Ovary (tissue), 9 donors: ENCODE data around the gene POGLUT2. TPM values are rescaled to one million over a fixed set of nuclear protein-coding genes. Genes with fewer than 3 reads are reported as not detected.

Experiments used
- DNase-seq, 5 donors: peaks; one replicate each; pipeline ENCODE4 v3.0.0-alpha.2; 2019 to 2020
- H3K27ac ChIP-seq, 2 donors: fragments of 200-600 bp; one replicate each; pipeline versions ENCODE4 v1.5.1 to v1.8.0; 2019 to 2022
- H3K27me3 ChIP-seq: fragments of 200-600 bp; one replicate; pipeline ENCODE4 v1.8.0; 2022
- H3K36me3 ChIP-seq: fragments of 200-600 bp; sonication (generic); one replicate; pipeline ENCODE4 v1.5.1; 2019
- H3K4me1 ChIP-seq: one replicate; pipeline ENCODE4 v1.8.1; 2013; ENCODE audit warnings: mild to moderate bottlenecking, moderate library complexity; ENCODE audit not compliant: insufficient read depth
- H3K4me3 ChIP-seq: fragments of 200-600 bp; sonication (generic); one replicate; pipeline ENCODE4 v1.5.1; 2017
- H3K9me3 ChIP-seq, 2 donors: fragments of 200-600 bp in 1 of 2; sonication (generic) in 1 of 2; one replicate each; pipeline versions ENCODE4 v1.5.1 to v1.8.1; 2013 to 2019; ENCODE audit warnings: mild to moderate bottlenecking in 1 of 2, moderate library complexity in 1 of 2
- EP300 ChIP-seq: sonication (generic); formaldehyde crosslinking; IDR thresholded peaks from one replicate; pipeline ENCODE4 v1.6.1; 2017; ENCODE audit warnings: antibody characterized with exemption
- POLR2A ChIP-seq: fragments of 450-650 bp; IDR thresholded peaks from one replicate; pipeline ENCODE4 v1.6.1; 2017; ENCODE audit warnings: antibody characterized with exemption, mild to moderate bottlenecking, moderate library complexity
- whole genome bisulfite sequencing, 3 donors: extraction: QIAGEN DNeasy Blood & Tissue Kit in 1 of 3; methylation state at CpG; one replicate each; pipeline versions ENCODE4 v1.1.5 to v1.1.7; 2013 to 2017; 5-methylcytosine and 5-hydroxymethylcytosine counted together
- intact Hi-C, 4 donors: fragments of 100-400 bp; cut with DNase I; formaldehyde crosslinking; loops; one replicate each; pipeline versions ENCODE4 v1.11.0 to v1.15.1; 2022 to 2023
- polyA plus RNA-seq, 2 donors: library from polyadenylated mRNA; stranded (reverse); fragments of 200-250 nt in 1 of 2; fragments of 350-450 nt in 1 of 2; fragmentation: Illumina TruSeq in 1 of 2; extraction: RNeasy Lipid Tissue Mini Kit (QIAGEN cat#74804) in 1 of 2; gene quantifications; one replicate each; pipeline ENCODE4 v1.2.3, GENCODE V29; 2013 to 2014
- total RNA-seq, 7 donors: library from RNA; depleted of rRNA in 2 of 7; stranded (reverse); fragments of >200 nt in 2 of 7; fragmentation: NEBNext Ultra II Directional in 3 of 7; extraction: Animal tissue kit (Norgen Biotek cat#: 25700) in 3 of 7; gene quantifications; one replicate each; pipeline versions ENCODE4 v1.1.0 to v1.2.4, GENCODE V29; 2016 to 2023
- TF ChIP-seq, protein P1 (sequence below), 3 donors: fragments of 450-650 bp in 2 of 3; fragments of 200-600 bp in 1 of 3; IDR thresholded peaks; one replicate each; pipeline versions ENCODE4 v1.5.1 to v1.8.0; 2016 to 2022; ENCODE audit warnings: antibody characterized with exemption in 3 of 3, mild to moderate bottlenecking in 1 of 3
- donor health status: DM: no; HTN: no; CAD: no; lungs with moderate emphysema.
- donor health status: DM: no; HTN: no; CAD: no.
- donor health status: Bipolar disorder and iron deficiency.
- donor health status: DM: yes; HTN: yes; CAD: no.
- donor health status: DM: no; HTN: no; CAD: no.
- donor health status: DM: yes; HTN: yes; CAD: no.

Gene POGLUT2
- total and polyA plus RNA-seq, 9 donors = 4.5 to 13.0 (median 7.2) TPM

DNA sequence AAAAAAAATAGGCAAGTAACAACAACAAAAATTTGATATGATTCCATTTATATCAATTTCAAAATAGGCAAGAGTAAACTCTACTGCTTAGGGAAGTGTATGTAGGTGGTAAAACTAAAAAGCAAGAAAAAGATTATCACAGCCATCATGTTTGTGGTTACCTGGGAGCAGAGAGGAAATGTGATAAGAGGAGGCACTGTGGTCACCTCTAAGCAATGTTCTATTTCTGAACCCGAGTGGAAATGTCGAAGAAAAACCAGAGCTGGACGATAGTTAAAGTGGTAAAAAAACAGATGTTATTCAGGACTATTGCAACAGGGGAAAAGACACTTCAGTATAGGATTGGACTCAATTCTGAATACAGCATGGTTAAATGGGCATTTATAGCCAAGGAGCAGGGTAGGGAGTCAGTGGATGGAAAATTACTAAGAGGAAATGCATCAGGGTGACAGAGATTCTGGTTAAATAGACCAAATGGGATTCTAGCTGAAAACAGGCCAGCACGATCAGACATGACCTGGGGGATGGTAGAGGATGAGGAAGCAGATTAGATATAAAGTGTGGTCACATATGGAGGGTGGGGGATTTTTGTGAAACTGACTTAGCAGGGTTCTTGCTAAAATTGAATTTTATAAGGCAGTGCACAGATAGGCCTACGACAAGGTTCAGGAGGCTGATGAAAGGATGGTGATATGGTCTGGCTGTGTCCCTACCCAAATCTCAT lies 19.2 kb downstream of the POGLUT2 start:
- TF ChIP-seq EP300 (no peak), POLR2A (no peak)
- TF ChIP-seq, protein P1, sequence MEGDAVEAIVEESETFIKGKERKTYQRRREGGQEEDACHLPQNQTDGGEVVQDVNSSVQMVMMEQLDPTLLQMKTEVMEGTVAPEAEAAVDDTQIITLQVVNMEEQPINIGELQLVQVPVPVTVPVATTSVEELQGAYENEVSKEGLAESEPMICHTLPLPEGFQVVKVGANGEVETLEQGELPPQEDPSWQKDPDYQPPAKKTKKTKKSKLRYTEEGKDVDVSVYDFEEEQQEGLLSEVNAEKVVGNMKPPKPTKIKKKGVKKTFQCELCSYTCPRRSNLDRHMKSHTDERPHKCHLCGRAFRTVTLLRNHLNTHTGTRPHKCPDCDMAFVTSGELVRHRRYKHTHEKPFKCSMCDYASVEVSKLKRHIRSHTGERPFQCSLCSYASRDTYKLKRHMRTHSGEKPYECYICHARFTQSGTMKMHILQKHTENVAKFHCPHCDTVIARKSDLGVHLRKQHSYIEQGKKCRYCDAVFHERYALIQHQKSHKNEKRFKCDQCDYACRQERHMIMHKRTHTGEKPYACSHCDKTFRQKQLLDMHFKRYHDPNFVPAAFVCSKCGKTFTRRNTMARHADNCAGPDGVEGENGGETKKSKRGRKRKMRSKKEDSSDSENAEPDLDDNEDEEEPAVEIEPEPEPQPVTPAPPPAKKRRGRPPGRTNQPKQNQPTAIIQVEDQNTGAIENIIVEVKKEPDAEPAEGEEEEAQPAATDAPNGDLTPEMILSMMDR (IDR thresholded peaks at IDR 0.05) = no peak
- 82 to 84% (median 82%) methylated on average over 5 of the region's 5 CpGs for WGBS, 3 donors
- H3K27ac ChIP-seq = no peak overlapping the region
- H3K27me3 ChIP-seq = no peaks in the 10 kb centered on the region
- H3K9me3 ChIP-seq = no peaks in the 10 kb centered on the region
- no peaks in the 10 kb centered on the region for H3K36me3 ChIP-seq
- DNase-seq = no peak
- intact Hi-C loops = no loop called here
- H3K4me3 ChIP-seq = no peak overlapping the region
- H3K4me1 ChIP-seq = no peaks in the 10 kb centered on the region

DNA sequence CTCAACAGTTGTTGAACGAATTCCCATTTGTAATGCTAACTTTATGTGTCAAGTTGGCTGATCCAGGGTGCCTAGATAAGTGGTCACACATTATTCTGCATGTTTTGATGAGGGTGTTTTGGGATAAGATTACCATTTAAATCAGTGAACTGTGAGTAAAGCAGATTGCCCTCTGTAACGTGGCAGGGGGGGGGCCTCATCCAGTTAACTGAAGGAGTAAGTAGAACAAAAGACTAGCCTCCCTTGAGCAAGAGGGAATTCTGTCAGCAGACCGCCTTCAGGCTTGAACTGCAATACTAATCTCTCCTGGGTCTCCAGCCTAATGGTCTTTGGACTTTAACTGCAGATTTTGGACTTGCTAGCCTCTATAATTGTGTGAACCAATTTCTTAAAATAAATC lies 21.0 kb downstream of the POGLUT2 start:
- no peaks in the 10 kb centered on the region for H3K36me3 ChIP-seq
- no peaks in the 10 kb centered on the region for H3K27me3 ChIP-seq
- intact Hi-C loops = no loop called here
- DNase-seq = no peak
- no peak for TF ChIP-seq EP300
- no peak for TF ChIP-seq POLR2A
- TF ChIP-seq, protein P1 (IDR thresholded peaks at IDR 0.05) = no peak
- WGBS, 3 donors = 79 to 86% (median 83%) methylated on average over 3 of the region's 3 CpGs
- H3K9me3 ChIP-seq = no peaks in the 10 kb centered on the region
- H3K27ac ChIP-seq = no peak overlapping the region
- H3K4me3 ChIP-seq = no peak overlapping the region
- H3K4me1 ChIP-seq = peaks cover 4% of the 10 kb centered on the region

DNA sequence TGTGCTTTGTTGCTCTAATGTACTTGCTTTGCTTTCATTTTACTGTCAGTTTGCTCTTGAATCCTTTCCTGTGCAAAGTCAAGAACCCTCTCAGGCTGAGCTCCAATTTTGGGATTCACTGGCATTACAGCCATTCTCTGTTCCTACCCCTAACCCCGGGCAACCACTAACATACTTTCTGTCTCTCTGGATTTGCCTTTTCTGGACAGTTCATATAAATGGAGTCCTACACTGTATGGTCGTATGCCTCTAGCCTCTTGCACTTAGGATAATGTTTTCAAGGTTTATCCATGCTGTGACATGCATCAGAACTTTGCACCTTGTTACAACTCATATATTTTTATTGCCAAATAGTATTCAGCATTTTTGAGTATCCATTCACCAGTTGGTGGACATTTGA lies 22.5 kb downstream of the POGLUT2 start:
- no peak for TF ChIP-seq POLR2A
- H3K9me3 ChIP-seq = no peaks in the 10 kb centered on the region
- no peaks in the 10 kb centered on the region for H3K36me3 ChIP-seq
- WGBS, 3 donors = 85 to 94% (median 89%) methylated on average over 2 of the region's 2 CpGs
- DNase-seq = no peak
- no peak overlapping the region for H3K4me3 ChIP-seq
- H3K27ac ChIP-seq = no peak overlapping the region
- H3K4me1 ChIP-seq = peaks cover 7% of the 10 kb centered on the region
- intact Hi-C loops = no loop called here
- H3K27me3 ChIP-seq = no peaks in the 10 kb centered on the region

DNA sequence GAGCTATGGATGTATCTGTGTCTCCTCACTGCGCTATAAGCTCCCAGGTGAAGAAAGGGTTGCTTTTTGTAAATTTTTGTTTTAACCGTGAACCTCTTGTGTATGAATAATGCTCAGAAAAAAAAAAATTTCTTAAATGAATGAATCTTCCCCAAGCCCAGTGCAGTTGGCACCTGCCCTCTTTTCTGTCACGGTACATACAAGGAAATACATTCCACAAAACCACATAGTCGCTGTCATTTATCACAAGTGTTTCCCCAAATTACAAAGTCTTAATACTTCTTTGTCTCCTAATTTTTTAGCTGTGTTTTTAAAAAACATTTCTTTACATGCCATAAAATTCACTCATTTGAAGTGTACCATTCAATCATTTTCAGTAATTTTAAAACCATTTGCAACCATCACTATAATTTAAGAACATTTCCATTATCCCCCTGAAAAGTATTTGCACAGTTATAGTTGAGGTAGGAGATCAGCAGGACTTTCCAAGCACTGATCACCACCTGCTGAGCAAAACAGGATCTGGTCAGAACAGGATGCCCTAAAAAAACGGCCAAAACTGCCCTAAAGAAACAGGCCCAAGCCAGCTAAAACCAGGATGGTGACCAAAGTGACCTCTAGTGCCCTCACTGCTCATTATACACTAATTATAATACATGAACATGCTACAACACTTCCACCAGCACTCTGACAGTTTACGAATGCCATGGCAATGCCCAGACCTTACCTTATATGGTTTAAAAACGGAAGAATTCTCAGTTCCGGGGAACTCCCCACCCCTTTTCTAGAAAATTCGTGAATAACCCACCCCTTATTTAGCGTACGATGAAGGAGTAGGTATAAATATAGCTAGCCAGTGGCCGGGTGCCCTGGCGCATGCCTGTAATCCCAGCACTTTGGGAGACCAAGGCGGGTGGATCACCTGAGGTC lies 23.9 kb downstream of the POGLUT2 start:
- Histone ChIP-seq H3K36me3 (no peaks in the 10 kb centered on the region), H3K9me3 (no peaks in the 10 kb centered on the region), H3K4me1 (peaks cover 7% of the 10 kb centered on the region), H3K4me3 (no peak overlapping the region), H3K27ac (no peak overlapping the region), H3K27me3 (no peaks in the 10 kb centered on the region)
- intact Hi-C loops = no loop called here
- WGBS, 3 donors = 91 to 94% (median 93%) methylated on average over 14 of the region's 14 CpGs
- DNase-seq = no peak
- no peak for TF ChIP-seq POLR2A
- no peak for TF ChIP-seq EP300
- TF ChIP-seq, protein P1 (IDR thresholded peaks at IDR 0.05) = no peak
